Measurements from ENCODE around the gene CABP4. TPM values are rescaled to one million over a fixed set of nuclear protein-coding genes. Genes with fewer than 3 reads are reported as not detected.
"Not testable (repeated sequence)": the region's sequence is repeated elsewhere in the genome, so short reads cannot be mapped to it uniquely, and the experiment has no call there.

Gene CABP4
- total and polyA plus RNA-seq, 7 donors = 0.35 to 1.9 (median 0.93) TPM

- peak overlapping the region; percentile 68 for H3K4me3 ChIP-seq
- no peaks in the 10 kb centered on the region for H3K9me3 ChIP-seq
- peaks cover 39% of the 10 kb centered on the region for H3K4me1 ChIP-seq
- WGBS, 3 donors = 80 to 84% (median 82%) methylated on average over 22 of the region's 22 CpGs
- H3K27me3 ChIP-seq (ENCODE audit: insufficient read depth in 3 of 3, low read length in 2 of 3) = no peaks in the 10 kb centered on the region
- DNase-seq (no peak), ATAC-seq (no peak)
- H3K36me3 ChIP-seq (ENCODE audit: insufficient read depth in 1 of 2, low read depth in 1 of 2) = no peaks in the 10 kb centered on the region
- intact Hi-C loops (cut with DNase I) = no loop called here
- no peak for TF ChIP-seq CTCF (IDR thresholded peaks at IDR 0.05)
- peak overlapping the region; percentile 95 for H3K27ac ChIP-seq
Observed at GRCh38 chr11:67421430-67422031, 33.6 kb upstream of the CABP4 start.

GRCh38 chr11:67422891-67423290 lies 32.3 kb upstream of the CABP4 start:
- no peak for TF ChIP-seq CTCF (IDR thresholded peaks at IDR 0.05)
- H3K9me3 ChIP-seq = no peaks in the 10 kb centered on the region
- no peak overlapping the region for H3K4me3 ChIP-seq
- H3K4me1 ChIP-seq = peaks cover 31% of the 10 kb centered on the region
- no peaks in the 10 kb centered on the region for H3K36me3 ChIP-seq (ENCODE audit: insufficient read depth in 1 of 2, low read depth in 1 of 2)
- no peak for ATAC-seq
- no peak overlapping the region for H3K27ac ChIP-seq
- DNase-seq = no peak
- H3K27me3 ChIP-seq (ENCODE audit: insufficient read depth in 3 of 3, low read length in 2 of 3) = no peaks in the 10 kb centered on the region
- WGBS, 3 donors = 71 to 76% (median 74%) methylated on average over 6 of the region's 6 CpGs
- intact Hi-C loops (cut with DNase I) = no loop called here

GRCh38 chr11:67423466-67423865 lies 31.7 kb upstream of the CABP4 start:
- peaks cover 25% of the 10 kb centered on the region for H3K4me1 ChIP-seq
- 63 to 75% (median 69%) methylated on average over 13 of the region's 13 CpGs for WGBS, 3 donors
- intact Hi-C loops (cut with DNase I) = no loop called here
- no peaks in the 10 kb centered on the region for H3K9me3 ChIP-seq
- H3K27ac ChIP-seq = no peak overlapping the region
- H3K4me3 ChIP-seq = no peak overlapping the region
- ATAC-seq = no peak
- no peaks in the 10 kb centered on the region for H3K27me3 ChIP-seq (ENCODE audit: insufficient read depth in 3 of 3, low read length in 2 of 3)
- H3K36me3 ChIP-seq (ENCODE audit: insufficient read depth in 1 of 2, low read depth in 1 of 2) = no peaks in the 10 kb centered on the region
- TF ChIP-seq CTCF (IDR thresholded peaks at IDR 0.05) = no peak
- no peak for DNase-seq

- Histone ChIP-seq H3K27ac (no peak overlapping the region), H3K27me3 (ENCODE audit: insufficient read depth in 3 of 3, low read length in 2 of 3) (no peaks in the 10 kb centered on the region), H3K36me3 (ENCODE audit: insufficient read depth in 1 of 2, low read depth in 1 of 2) (no peaks in the 10 kb centered on the region), H3K9me3 (no peaks in the 10 kb centered on the region), H3K4me3 (no peak overlapping the region), H3K4me1 (peaks cover 21% of the 10 kb centered on the region)
- intact Hi-C loops (cut with DNase I) = no loop called here
- no peak for ATAC-seq
- no peak for DNase-seq
- WGBS, 3 donors = 76 to 80% (median 79%) methylated on average over 31 to 34 of the region's 34 CpGs
- TF ChIP-seq CTCF (IDR thresholded peaks at IDR 0.05) = no peak
Observed at GRCh38 chr11:67423891-67424613, 31.1 kb upstream of the CABP4 start.

GRCh38 chr11:67427364-67427859 lies 27.7 kb upstream of the CABP4 start:
- H3K9me3 ChIP-seq; H3K27me3 ChIP-seq (ENCODE audit: insufficient read depth in 3 of 3, low read length in 2 of 3); DNase-seq: not testable (repeated sequence)
- Histone ChIP-seq H3K36me3 (ENCODE audit: insufficient read depth in 1 of 2, low read depth in 1 of 2) (peaks cover 0 to 30% of the 10 kb centered on the region in 2 donors), H3K4me1 (peaks cover 25% of the 10 kb centered on the region), H3K4me3 (peak overlapping the region; percentile 96), H3K27ac (peak overlapping the region; percentile 92)
- ATAC-seq = peak in 1 of 4 donors; percentile 12
- WGBS, 3 donors = 70 to 75% (median 72%) methylated on average over 19 of the region's 19 CpGs
- intact Hi-C loops (cut with DNase I) = loop anchor here (5.0 kb wide), 1 partner anchor 40 kb away; the partner anchor contains the start of gene TMEM134 (in 2 of the 2)
